Naive thymus-derived CD8-positive, alpha-beta T cell (primary cell): ENCODE measurements around the gene RELN. TPM values are rescaled to one million over a fixed set of nuclear protein-coding genes. Genes with fewer than 3 reads are reported as not detected.

Source experiments
- ATAC-seq, 2 donors: fragments of 150-1000 bp; cut with Tn5 transposase in 1 of 2; sonication (Bioruptor Pico), chemical (Tn5 transposase) in 1 of 2; 1 replicate in 1 of 2; 2 replicates in 1 of 2; pipeline ENCODE4 v1.10.0; 2021; ENCODE audit warnings: mild to moderate bottlenecking in 2 of 2, moderate library complexity in 2 of 2
- POLR2A ChIA-PET: fragments of 350-600 bp; sonication (Branson Sonifier 250); formaldehyde crosslinking; loops from one replicate; lab custom pipeline; 2021; ENCODE audit warnings: antibody characterized with exemption; lab: Charles Lee
- DNase-seq, 10 donors: peaks; one replicate each; pipeline versions ENCODE4 v3.0.0 to v3.0.0-alpha.2; 2020 to 2022
- H3K27ac Mint-ChIP-seq, 10 donors: one replicate each; pipeline ENCODE4 v1.8.0; 2020 to 2022; ENCODE audit warnings: mild to moderate bottlenecking in 10 of 10, mixed read lengths in 10 of 10, moderate library complexity in 4 of 10, inconsistent platforms in 1 of 10
- H3K27me3 Mint-ChIP-seq, 5 donors: one replicate each; pipeline ENCODE4 v1.8.0; 2021 to 2022; ENCODE audit warnings: mixed read lengths in 5 of 5
- H3K36me3 Mint-ChIP-seq, 3 donors: one replicate each; pipeline ENCODE4 v1.8.0; 2020 to 2022; ENCODE audit warnings: mixed read lengths in 3 of 3, mild to moderate bottlenecking in 2 of 3, inconsistent platforms in 1 of 3
- H3K4me1 Mint-ChIP-seq, 4 donors: one replicate each; pipeline ENCODE4 v1.8.0; 2021 to 2022; ENCODE audit warnings: mixed read lengths in 4 of 4
- H3K4me3 Mint-ChIP-seq, 10 donors: one replicate each; pipeline ENCODE4 v1.8.0; 2020 to 2022; ENCODE audit warnings: mild to moderate bottlenecking in 10 of 10, mixed read lengths in 10 of 10, moderate library complexity in 6 of 10, inconsistent platforms in 1 of 10
- H3K9me3 Mint-ChIP-seq, 9 donors: one replicate each; pipeline ENCODE4 v1.8.0; 2020 to 2022; ENCODE audit warnings: mixed read lengths in 9 of 9, mild to moderate bottlenecking in 3 of 9, inconsistent platforms in 1 of 9, moderate library complexity in 1 of 9
- polyA plus RNA-seq, 3 donors: library from polyadenylated mRNA; unstranded; fragments of 300-500 nt; fragmentation: Illumina TruSeq; gene quantifications; one replicate each; pipeline ENCODE4 v1.2.3, GENCODE V29; 2021
- total RNA-seq, 8 experiments: library from RNA in 2 of 8; stranded (reverse) in 2 of 8; gene quantifications; one replicate each; pipeline ENCODE4 v1.2.3 and lab custom pipeline; 2021 to 2026

RELN gene
- total and polyA plus RNA-seq, 5 experiments from 2014 or later, result not detected

DNA sequence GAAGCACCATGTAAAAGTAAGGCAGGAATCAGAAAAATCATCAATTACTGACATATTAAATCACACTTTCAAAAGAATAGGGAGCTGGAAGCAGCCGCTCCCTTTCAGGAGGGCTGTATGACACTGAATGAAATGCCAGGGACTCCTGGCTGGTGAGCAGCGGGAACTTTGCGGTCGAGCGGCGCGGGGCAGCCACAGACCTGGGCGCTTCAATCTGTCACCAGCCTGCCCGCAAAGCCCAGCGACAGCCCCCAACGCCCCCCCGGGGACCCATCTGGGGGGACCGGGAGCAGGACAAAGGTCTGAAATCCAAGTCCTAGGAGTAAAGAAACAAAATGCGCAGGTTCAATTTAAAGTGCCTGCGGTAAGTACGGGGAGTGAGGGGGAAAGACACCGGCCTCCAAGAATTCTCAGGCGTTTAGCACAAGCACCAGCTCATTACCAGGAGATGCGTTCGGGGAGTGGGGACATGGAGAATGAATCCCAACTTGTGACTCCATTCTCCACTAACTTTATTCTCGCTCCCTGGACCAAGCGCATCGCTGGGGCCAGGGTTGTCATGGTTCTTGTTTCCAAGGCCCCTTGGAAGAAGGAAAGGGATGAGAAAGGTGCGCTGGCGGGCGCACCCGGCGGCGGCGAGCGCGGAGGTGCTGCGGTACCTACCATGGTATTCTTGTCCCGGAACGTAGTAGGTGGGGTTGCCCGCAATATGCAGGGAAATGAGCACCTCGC is 824 bp downstream of the RELN start:
- H3K27me3 Mint-ChIP-seq, result peaks cover 20 to 47% (median 31%) of the 10 kb centered on the region in 5 donors
- H3K4me3 Mint-ChIP-seq, result peak overlapping the region in 9 of 10 donors; percentile 7 to 67 (median 43)
- H3K36me3 Mint-ChIP-seq, result no peaks in the 10 kb centered on the region
- POLR2A ChIA-PET, result no interaction called here
- no peak overlapping the region for H3K27ac Mint-ChIP-seq
- peaks cover 8 to 13% (median 11%) of the 10 kb centered on the region in 4 donors for H3K4me1 Mint-ChIP-seq
- peaks cover 0 to 5% (median 0%) of the 10 kb centered on the region in 9 donors for H3K9me3 Mint-ChIP-seq
- DNase-seq, result no peak
- ATAC-seq, result no peak

DNA sequence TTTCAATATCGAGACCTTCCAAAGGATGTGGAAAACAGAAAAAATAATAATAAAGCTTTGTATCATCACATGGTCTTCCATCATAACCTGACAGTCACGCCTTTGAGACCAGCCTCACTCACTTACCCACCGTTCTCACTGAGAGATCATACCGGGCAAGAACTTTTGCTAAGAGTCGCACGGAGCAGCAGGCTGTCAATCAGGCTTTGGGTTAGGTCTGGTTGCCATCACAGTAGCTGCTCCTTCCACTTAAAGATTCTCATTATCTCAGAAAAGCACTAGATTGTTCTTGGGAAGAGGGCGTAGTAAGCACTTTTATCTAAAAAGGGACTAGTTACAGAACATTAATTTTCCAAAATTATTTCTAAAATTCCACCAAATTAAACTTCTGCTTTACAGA is 2.0 kb downstream of the RELN start:
- POLR2A ChIA-PET, result no interaction called here
- ATAC-seq (no peak), DNase-seq (no peak)
- Mint-ChIP-seq H3K27ac (no peak overlapping the region), H3K9me3 (peaks cover 0 to 5% (median 0%) of the 10 kb centered on the region in 9 donors), H3K27me3 (peaks cover 19 to 48% (median 29%) of the 10 kb centered on the region in 5 donors), H3K4me1 (peaks cover 8 to 13% (median 11%) of the 10 kb centered on the region in 4 donors), H3K4me3 (no peak overlapping the region), H3K36me3 (no peaks in the 10 kb centered on the region)

DNA sequence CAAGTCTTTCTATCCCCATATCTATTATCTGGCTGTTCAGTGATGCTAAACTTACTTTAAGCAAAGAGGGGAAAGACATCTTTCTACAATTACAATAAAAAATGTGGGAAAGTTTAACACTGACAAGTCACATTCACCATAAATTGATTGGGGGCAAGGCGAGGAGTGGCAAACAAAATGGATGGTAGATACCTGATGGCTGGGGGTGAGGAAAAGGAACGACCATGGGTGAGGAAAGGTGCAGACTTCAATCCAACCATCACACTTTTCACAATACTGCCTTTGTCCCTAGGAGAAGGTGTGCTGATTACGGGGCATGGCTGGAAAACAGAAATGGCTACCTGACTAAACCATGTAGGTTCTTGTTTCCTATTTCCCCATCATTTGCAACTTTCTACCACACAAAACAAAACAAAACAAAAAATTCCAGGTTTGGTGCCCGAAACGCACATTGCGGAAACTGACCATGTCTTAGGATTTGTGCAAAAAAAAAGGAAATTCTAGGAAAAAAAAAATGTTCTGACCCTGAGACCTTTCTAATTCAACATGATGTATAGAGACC is 3.8 kb downstream of the RELN start:
- ATAC-seq (no peak), DNase-seq (no peak)
- POLR2A ChIA-PET, result no interaction called here
- Mint-ChIP-seq H3K4me3 (no peak overlapping the region), H3K36me3 (no peaks in the 10 kb centered on the region), H3K27ac (no peak overlapping the region), H3K27me3 (peaks cover 13 to 51% (median 22%) of the 10 kb centered on the region in 5 donors), H3K9me3 (peaks cover 0 to 5% (median 0%) of the 10 kb centered on the region in 9 donors), H3K4me1 (peaks cover 8 to 12% (median 10%) of the 10 kb centered on the region in 4 donors)

GRCh38 chr7:103984050-103984449 is 5.4 kb downstream of the RELN start:
- POLR2A ChIA-PET, result no interaction called here
- Mint-ChIP-seq H3K4me1 (peaks cover 3 to 6% (median 4%) of the 10 kb centered on the region in 4 donors), H3K9me3 (peaks cover 0 to 2% (median 0%) of the 10 kb centered on the region in 9 donors), H3K36me3 (no peaks in the 10 kb centered on the region), H3K27ac (no peak overlapping the region), H3K4me3 (no peak overlapping the region), H3K27me3 (peaks cover 7 to 43% (median 16%) of the 10 kb centered on the region in 5 donors)
- DNase-seq (no peak), ATAC-seq (no peak)

DNA sequence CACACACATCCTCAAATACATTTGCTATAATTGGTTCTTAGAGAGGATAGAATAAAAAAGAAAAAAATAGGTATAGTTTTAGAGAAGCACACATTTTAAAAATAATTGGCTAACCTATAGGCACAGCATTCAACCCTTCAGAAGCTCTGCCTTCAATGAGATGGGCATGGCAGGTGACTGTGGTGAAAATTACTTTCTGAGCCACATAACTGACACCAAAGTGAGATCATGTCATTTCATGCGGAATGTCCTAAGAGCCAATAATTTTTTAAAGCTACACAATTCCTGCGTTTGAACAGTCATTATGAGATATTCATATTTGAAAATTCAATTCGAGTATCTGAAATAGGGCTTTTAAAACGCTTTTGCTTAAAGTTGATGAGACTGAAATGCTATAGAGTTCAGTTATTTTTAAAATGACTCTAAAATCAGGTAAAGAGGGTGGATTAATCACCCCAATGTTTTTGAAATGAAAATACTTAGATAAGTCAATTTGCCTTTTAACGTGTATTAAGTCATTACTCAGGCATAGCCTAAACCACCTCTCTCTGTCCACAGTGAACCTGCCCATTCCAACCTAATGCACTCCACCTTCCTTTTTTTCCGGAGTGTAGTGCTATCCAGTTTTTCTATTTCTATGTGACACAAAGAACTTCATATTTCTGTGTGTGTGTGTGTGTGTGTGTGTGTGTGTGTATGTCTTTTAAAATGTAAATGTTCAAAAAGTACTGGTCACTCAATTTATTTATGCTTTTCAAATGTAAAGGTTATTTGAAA is 6.1 kb downstream of the RELN start:
- POLR2A ChIA-PET, result no interaction called here
- H3K4me1 Mint-ChIP-seq, result peaks cover 0 to 2% (median under 1%) of the 10 kb centered on the region in 4 donors
- H3K27ac Mint-ChIP-seq, result no peak overlapping the region
- H3K9me3 Mint-ChIP-seq, result peaks cover 0 to 2% (median 0%) of the 10 kb centered on the region in 9 donors
- H3K36me3 Mint-ChIP-seq, result no peaks in the 10 kb centered on the region
- no peak for DNase-seq
- no peak for ATAC-seq
- peaks cover 7 to 42% (median 13%) of the 10 kb centered on the region in 5 donors for H3K27me3 Mint-ChIP-seq
- H3K4me3 Mint-ChIP-seq, result no peak overlapping the region

DNA sequence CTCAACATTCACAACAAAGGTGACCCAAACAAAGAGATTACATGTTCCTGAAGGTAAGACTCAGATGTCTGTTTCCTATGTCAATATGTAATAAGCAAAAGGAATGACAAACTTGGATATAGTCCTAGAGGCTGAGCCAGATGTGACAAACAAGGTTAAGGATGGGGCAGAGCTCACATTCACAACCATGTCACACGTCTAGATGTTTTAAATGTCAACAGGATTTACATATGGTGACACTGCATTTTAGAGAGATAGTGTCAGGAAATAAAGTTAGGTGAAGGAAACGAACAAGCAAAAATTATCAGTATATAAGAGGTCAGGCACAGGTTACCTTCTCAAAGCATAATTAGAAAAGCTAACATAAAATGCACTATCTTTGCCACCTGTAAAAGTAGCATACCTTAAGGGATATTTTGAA is 8.4 kb downstream of the RELN start:
- Mint-ChIP-seq H3K27me3 (peaks cover 0 to 47% (median 3%) of the 10 kb centered on the region in 5 donors), H3K4me3 (no peak overlapping the region), H3K9me3 (peaks cover 0 to 2% (median 0%) of the 10 kb centered on the region in 9 donors), H3K4me1 (no peaks in the 10 kb centered on the region), H3K27ac (no peak overlapping the region), H3K36me3 (no peaks in the 10 kb centered on the region)
- DNase-seq (no peak), ATAC-seq (no peak)
- POLR2A ChIA-PET, result no interaction called here

- no peak overlapping the region for H3K4me3 Mint-ChIP-seq
- DNase-seq, result no peak
- H3K27ac Mint-ChIP-seq, result no peak overlapping the region
- H3K4me1 Mint-ChIP-seq, result no peaks in the 10 kb centered on the region
- POLR2A ChIA-PET, result no interaction called here
- no peak for ATAC-seq
- no peaks in the 10 kb centered on the region for H3K36me3 Mint-ChIP-seq
- H3K9me3 Mint-ChIP-seq, result peaks cover 0 to 2% (median 0%) of the 10 kb centered on the region in 9 donors
- peaks cover 0 to 37% (median 7%) of the 10 kb centered on the region in 5 donors for H3K27me3 Mint-ChIP-seq
These were observed 16.6 kb downstream of the RELN start for GRCh38 chr7:103972779-103973434.

DNA sequence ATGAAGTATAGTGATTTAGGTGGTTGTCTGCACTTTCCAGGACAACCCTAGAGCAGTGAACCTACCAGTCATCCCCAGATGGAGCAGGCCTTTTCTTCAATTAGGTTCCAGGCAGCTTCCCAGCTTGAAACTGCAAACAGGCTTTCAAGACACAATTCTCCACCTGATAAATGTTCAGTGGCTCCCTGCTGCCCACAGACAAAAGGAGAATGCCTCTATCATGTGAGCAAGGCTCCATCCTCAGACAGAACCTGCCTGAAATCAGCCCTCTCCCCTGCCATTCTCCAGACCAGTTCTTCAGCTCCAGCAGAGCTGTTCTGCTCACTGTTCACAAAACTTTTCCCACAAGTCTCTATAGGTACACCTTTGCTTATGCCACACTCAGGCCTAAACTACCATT is 22.1 kb downstream of the RELN start:
- POLR2A ChIA-PET, result no interaction called here
- Mint-ChIP-seq H3K4me3 (no peak overlapping the region), H3K27me3 (peaks cover 4 to 31% (median 11%) of the 10 kb centered on the region in 5 donors), H3K9me3 (no peaks in the 10 kb centered on the region), H3K27ac (no peak overlapping the region), H3K4me1 (no peaks in the 10 kb centered on the region), H3K36me3 (no peaks in the 10 kb centered on the region)
- DNase-seq (no peak), ATAC-seq (no peak)

DNA sequence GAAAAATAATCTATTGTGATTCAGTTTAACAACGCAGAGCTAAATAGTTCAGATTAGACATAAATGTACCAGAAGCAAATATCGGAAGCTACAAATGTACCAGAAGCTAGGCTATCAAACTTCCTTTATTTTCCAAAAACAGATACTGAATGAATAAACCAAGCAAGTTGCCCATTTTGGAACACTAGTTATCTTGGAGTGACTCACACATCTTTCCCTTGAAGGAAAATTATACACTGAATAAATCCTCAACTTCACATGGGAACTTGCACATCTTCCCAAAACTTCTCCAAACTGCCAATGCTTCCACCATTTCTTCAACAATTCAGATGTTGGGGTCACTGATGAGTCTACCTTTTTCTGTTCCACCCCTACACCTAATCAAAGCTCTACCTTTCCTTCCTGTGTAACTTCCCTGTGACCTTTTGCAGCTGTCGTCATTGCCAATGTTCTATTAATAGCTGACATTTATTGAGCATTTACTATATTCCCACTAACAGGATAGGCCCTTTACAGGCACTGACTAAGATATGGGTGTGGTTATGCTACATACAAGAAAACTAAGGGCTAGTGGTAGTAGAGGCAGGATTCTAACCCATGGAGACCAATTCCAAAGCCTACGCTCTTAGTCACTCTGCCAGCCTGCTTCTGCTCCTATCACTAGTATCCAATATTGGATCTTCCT is 22.7 kb downstream of the RELN start:
- no peak overlapping the region for H3K4me3 Mint-ChIP-seq
- DNase-seq (no peak), ATAC-seq (no peak)
- no peak overlapping the region for H3K27ac Mint-ChIP-seq
- POLR2A ChIA-PET, result no interaction called here
- H3K36me3 Mint-ChIP-seq, result no peaks in the 10 kb centered on the region
- no peaks in the 10 kb centered on the region for H3K4me1 Mint-ChIP-seq
- H3K9me3 Mint-ChIP-seq, result no peaks in the 10 kb centered on the region
- peaks cover 7 to 31% (median 13%) of the 10 kb centered on the region in 5 donors for H3K27me3 Mint-ChIP-seq

- POLR2A ChIA-PET, result no interaction called here
- H3K4me1 Mint-ChIP-seq, result no peaks in the 10 kb centered on the region
- H3K9me3 Mint-ChIP-seq, result no peaks in the 10 kb centered on the region
- ATAC-seq (no peak), DNase-seq (no peak)
- H3K36me3 Mint-ChIP-seq, result no peaks in the 10 kb centered on the region
- no peak overlapping the region for H3K4me3 Mint-ChIP-seq
- no peak overlapping the region for H3K27ac Mint-ChIP-seq
- H3K27me3 Mint-ChIP-seq, result peaks cover 10 to 49% (median 18%) of the 10 kb centered on the region in 5 donors
These were observed 25.2 kb downstream of the RELN start for GRCh38 chr7:103964269-103964668.

GRCh38 chr7:103962070-103962469 is 27.4 kb downstream of the RELN start:
- no peak overlapping the region for H3K4me3 Mint-ChIP-seq
- H3K9me3 Mint-ChIP-seq, result no peaks in the 10 kb centered on the region
- POLR2A ChIA-PET, result no interaction called here

GRCh38 chr7:103958284-103958818 is 31.1 kb downstream of the RELN start:
- Mint-ChIP-seq H3K4me3 (no peak overlapping the region), H3K4me1 (no peaks in the 10 kb centered on the region), H3K27me3 (peaks cover 6 to 48% (median 18%) of the 10 kb centered on the region in 5 donors), H3K27ac (no peak overlapping the region), H3K36me3 (no peaks in the 10 kb centered on the region), H3K9me3 (no peaks in the 10 kb centered on the region)
- DNase-seq (no peak), ATAC-seq (no peak)
- POLR2A ChIA-PET, result no interaction called here

More at GRCh38 chr7:103962070-103962469, 27.4 kb downstream of the RELN start:
- H3K27ac Mint-ChIP-seq, result no peak overlapping the region
- ATAC-seq, result no peak
- H3K4me1 Mint-ChIP-seq, result no peaks in the 10 kb centered on the region
- no peak for DNase-seq
- peaks cover 8 to 56% (median 23%) of the 10 kb centered on the region in 5 donors for H3K27me3 Mint-ChIP-seq
- H3K36me3 Mint-ChIP-seq, result no peaks in the 10 kb centered on the region
